ENCODE data around the gene AGTRAP. TPM values are rescaled to one million over a fixed set of nuclear protein-coding genes. Genes with fewer than 3 reads are reported as not detected.

The AGTRAP gene
- total and polyA plus RNA-seq, 9 of the 15 experiments (the other 6 are each of a cell fraction or from before 2014, with no cell fraction given), result 26.8 to 105 (median 57.5) TPM

DNA sequence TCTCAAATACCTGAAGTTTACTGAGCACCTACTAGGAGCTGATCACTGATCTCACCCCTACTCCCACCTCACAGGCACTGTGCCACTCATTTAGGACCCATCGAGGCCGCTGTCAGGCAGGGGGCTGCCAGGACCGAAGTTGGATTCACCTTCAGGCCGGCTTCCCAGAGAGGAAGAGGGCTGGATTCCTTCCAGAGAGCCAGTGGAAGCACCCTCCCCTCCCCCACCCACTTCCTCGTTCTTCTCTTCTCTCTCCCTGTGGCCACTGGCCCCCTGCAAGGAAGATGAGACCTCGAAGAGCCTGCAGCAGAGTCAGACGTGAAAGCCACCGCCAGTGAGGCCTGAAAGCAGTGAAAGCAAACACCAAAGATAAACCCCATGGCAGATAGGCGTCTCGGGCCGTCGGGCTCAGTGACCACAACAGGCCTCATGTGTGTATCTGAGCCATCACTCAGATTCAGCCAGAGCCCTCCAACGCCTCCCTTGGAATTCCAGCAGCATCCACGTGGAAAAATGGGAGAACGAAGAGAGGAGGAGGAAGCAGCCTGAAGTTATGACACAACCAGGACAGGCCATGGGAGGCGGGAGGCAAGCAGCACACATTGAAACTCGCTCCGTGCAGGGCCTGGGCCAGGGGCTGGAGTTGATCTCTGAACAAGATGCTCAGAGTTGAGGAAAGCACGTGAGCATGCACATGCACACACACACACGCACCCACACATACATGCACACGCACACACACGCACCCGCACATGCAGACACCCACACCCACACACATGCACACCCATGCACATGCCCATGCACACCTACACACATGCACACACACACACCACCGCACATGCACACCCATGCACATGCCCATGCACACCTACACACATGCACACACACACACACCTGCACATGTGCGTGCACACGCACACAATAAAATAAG is 6.2 kb upstream of the AGTRAP start (continued):
- TF ChIP-seq CBX3 (IDR thresholded peaks at IDR 0.05; ENCODE audit: borderline replicate concordance in 1 of 2, low read length in 2 of 2) (no peak), SREBF1 (IDR thresholded peaks at IDR 0.05; ENCODE audit: borderline replicate concordance, low read depth, low read length) (no peak), NR2C2 (CRISPR knock-in tag; IDR thresholded peaks at IDR 0.05) (0 out of 2 replicates have a peak, but pooled peaks have one; percentile 24), NR2C2 (tag; IDR thresholded peaks at IDR 0.05) (peak; percentile 50), ZNF589 (CRISPR knock-in tag; IDR thresholded peaks at IDR 0.05; ENCODE audit: low read depth) (0 out of 2 replicates have a peak, but pooled peaks have one; percentile 29), SETDB1 (IDR thresholded peaks at IDR 0.05; ENCODE audit: low read length) (no peak), BCL6 (CRISPR knock-in tag; IDR thresholded peaks at IDR 0.05) (no peak), ZNF41 (CRISPR knock-in tag; conservative IDR thresholded peaks at IDR 0.05) (no peak), MAFG (tag; conservative IDR thresholded peaks at IDR 0.05) (no peak), ARNT (IDR thresholded peaks at IDR 0.05) (no peak), BDP1 (IDR thresholded peaks at IDR 0.05; ENCODE audit: insufficient read depth, insufficient read length) (no peak), CCNT2 (IDR thresholded peaks at IDR 0.05; ENCODE audit: borderline replicate concordance, extremely low read depth, insufficient read length, low read depth, low read length) (no peak), POLR2AphosphoS2 (IDR thresholded peaks at IDR 0.05; ENCODE audit: low read length) (no peak), HES1 (IDR thresholded peaks at IDR 0.05; ENCODE audit: low read depth) (no peak), SRSF7 (optimal IDR thresholded peaks at IDR 0.05; ENCODE audit: low read depth, low read length) (no peak), MECOM (CRISPR knock-in tag; IDR thresholded peaks at IDR 0.05) (peak; percentile 64; the same call in 1 of the 2 replicates), LARP7 (IDR thresholded peaks at IDR 0.05) (no peak; the same call in 1 of the 2 replicates)
- TF ChIP-seq, protein P1, sequence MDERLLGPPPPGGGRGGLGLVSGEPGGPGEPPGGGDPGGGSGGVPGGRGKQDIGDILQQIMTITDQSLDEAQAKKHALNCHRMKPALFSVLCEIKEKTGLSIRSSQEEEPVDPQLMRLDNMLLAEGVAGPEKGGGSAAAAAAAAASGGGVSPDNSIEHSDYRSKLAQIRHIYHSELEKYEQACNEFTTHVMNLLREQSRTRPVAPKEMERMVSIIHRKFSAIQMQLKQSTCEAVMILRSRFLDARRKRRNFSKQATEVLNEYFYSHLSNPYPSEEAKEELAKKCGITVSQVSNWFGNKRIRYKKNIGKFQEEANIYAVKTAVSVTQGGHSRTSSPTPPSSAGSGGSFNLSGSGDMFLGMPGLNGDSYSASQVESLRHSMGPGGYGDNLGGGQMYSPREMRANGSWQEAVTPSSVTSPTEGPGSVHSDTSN (CRISPR knock-in tag; IDR thresholded peaks at IDR 0.05; ENCODE audit: low read depth), result no peak
- TF ChIP-seq, protein P1 (tag; conservative IDR thresholded peaks at IDR 0.05; ENCODE audit: low read depth), result no peak
- TF ChIP-seq, protein P2, sequence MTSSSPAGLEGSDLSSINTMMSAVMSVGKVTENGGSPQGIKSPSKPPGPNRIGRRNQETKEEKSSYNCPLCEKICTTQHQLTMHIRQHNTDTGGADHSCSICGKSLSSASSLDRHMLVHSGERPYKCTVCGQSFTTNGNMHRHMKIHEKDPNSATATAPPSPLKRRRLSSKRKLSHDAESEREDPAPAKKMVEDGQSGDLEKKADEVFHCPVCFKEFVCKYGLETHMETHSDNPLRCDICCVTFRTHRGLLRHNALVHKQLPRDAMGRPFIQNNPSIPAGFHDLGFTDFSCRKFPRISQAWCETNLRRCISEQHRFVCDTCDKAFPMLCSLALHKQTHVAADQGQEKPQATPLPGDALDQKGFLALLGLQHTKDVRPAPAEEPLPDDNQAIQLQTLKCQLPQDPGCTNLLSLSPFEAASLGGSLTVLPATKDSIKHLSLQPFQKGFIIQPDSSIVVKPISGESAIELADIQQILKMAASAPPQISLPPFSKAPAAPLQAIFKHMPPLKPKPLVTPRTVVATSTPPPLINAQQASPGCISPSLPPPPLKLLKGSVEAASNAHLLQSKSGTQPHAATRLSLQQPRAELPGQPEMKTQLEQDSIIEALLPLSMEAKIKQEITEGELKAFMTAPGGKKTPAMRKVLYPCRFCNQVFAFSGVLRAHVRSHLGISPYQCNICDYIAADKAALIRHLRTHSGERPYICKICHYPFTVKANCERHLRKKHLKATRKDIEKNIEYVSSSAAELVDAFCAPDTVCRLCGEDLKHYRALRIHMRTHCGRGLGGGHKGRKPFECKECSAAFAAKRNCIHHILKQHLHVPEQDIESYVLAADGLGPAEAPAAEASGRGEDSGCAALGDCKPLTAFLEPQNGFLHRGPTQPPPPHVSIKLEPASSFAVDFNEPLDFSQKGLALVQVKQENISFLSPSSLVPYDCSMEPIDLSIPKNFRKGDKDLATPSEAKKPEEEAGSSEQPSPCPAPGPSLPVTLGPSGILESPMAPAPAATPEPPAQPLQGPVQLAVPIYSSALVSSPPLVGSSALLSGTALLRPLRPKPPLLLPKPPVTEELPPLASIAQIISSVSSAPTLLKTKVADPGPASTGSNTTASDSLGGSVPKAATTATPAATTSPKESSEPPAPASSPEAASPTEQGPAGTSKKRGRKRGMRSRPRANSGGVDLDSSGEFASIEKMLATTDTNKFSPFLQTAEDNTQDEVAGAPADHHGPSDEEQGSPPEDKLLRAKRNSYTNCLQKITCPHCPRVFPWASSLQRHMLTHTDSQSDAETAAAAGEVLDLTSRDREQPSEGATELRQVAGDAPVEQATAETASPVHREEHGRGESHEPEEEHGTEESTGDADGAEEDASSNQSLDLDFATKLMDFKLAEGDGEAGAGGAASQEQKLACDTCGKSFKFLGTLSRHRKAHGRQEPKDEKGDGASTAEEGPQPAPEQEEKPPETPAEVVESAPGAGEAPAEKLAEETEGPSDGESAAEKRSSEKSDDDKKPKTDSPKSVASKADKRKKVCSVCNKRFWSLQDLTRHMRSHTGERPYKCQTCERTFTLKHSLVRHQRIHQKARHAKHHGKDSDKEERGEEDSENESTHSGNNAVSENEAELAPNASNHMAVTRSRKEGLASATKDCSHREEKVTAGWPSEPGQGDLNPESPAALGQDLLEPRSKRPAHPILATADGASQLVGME (CRISPR knock-in tag; IDR thresholded peaks at IDR 0.05), result 0 out of 2 replicates have a peak, but pooled peaks have one; percentile 39
